ENCODE measurements around the gene DAZL.

DAZL gene

GRCh38 chr3:16545413-16546185, 59.6 kb downstream of the DAZL start:
- no peak for DNase-seq (ENCODE audit: low read depth in 2 of 2)

GRCh38 chr3:16543242-16543864, 61.9 kb downstream of the DAZL start:
- DNase-seq (ENCODE audit: low read depth in 2 of 2) = no peak

GRCh38 chr3:16538507-16538906, 66.7 kb downstream of the DAZL start:
- no peak for DNase-seq (ENCODE audit: low read depth in 2 of 2)

- DNase-seq (ENCODE audit: low read depth in 2 of 2) = no peak
Observed at GRCh38 chr3:16536996-16537395, 68.2 kb downstream of the DAZL start.
